Coronary artery (tissue), 2 donors: Measurements from ENCODE around the gene NBEA.
"Not testable (repeated sequence)": the region's sequence is repeated elsewhere in the genome, so short reads cannot be mapped to it uniquely, and the experiment has no call there.

Experiments used
- DNase-seq: peaks from one replicate; pipeline ENCODE4 v3.0.0-alpha.2; 2017; ENCODE audit warnings: low spot score
- H3K27ac ChIP-seq, 2 donors: fragments of 200-600 bp; sonication (generic); one replicate each; pipeline ENCODE4 v1.5.1; 2016 to 2019
- H3K4me3 ChIP-seq: fragments of 200-600 bp; sonication (generic); 2 replicates; pipeline ENCODE4 v1.5.1; 2016; ENCODE audit warnings: mild to moderate bottlenecking, moderate library complexity
- CTCF ChIP-seq: fragments of 200-600 bp; sonication (generic); IDR thresholded peaks from one replicate; pipeline ENCODE4 v1.5.1; 2019; ENCODE audit warnings: antibody characterized with exemption

The NBEA gene

GRCh38 chr13:35675651-35676050 is 733.6 kb downstream of the NBEA start:
- no peak for TF ChIP-seq CTCF
- no peak for DNase-seq
- H3K27ac ChIP-seq = no peak overlapping the region
- no peak overlapping the region for H3K4me3 ChIP-seq

GRCh38 chr13:35677863-35678262 is 735.8 kb downstream of the NBEA start:
- not testable (repeated sequence) for H3K4me3 ChIP-seq, DNase-seq, H3K27ac ChIP-seq

- TF ChIP-seq CTCF = no peak
Measured at GRCh38 chr13:35681685-35682084, 739.6 kb downstream of the NBEA start.

GRCh38 chr13:35684432-35684831 is 742.4 kb downstream of the NBEA start:
- no peak for TF ChIP-seq CTCF
- no peak overlapping the region for H3K4me3 ChIP-seq
- H3K27ac ChIP-seq = no peak overlapping the region
- no peak for DNase-seq

More at GRCh38 chr13:35681685-35682084, 739.6 kb downstream of the NBEA start:
- Histone ChIP-seq H3K4me3 (no peak overlapping the region), H3K27ac (no peak overlapping the region)
- no peak for DNase-seq

GRCh38 chr13:35687336-35687735 is 745.3 kb downstream of the NBEA start:
- no peak overlapping the region for H3K27ac ChIP-seq
- no peak for DNase-seq
- TF ChIP-seq CTCF = no peak
- no peak overlapping the region for H3K4me3 ChIP-seq

GRCh38 chr13:35690581-35691207 is 748.6 kb downstream of the NBEA start:
- H3K27ac ChIP-seq = no peak overlapping the region
- TF ChIP-seq CTCF = no peak
- H3K4me3 ChIP-seq = no peak overlapping the region
- DNase-seq = no peak

GRCh38 chr13:35693134-35693784 is 751.2 kb downstream of the NBEA start:
- Histone ChIP-seq H3K4me3 (no peak overlapping the region), H3K27ac (no peak overlapping the region)
- no peak for TF ChIP-seq CTCF
- DNase-seq = no peak
